Testis (tissue), 2 donors: ENCODE measurements around the gene COBL.

Source experiments
- CTCF ChIP-seq, 3 experiments: fragments of 450-650 bp in 2 of 3; fragments of 200-600 bp in 1 of 3; sonication (generic) in 1 of 3; IDR thresholded peaks; one replicate each; pipeline ENCODE4 v1.5.1; 2016 to 2019; ENCODE audit warnings: antibody characterized with exemption in 3 of 3, mild to moderate bottlenecking in 2 of 3, moderate library complexity in 1 of 3
- POLR2A ChIP-seq: fragments of 450-650 bp; IDR thresholded peaks from one replicate; pipeline ENCODE4 v1.6.1; 2017; ENCODE audit warnings: antibody characterized with exemption, mild to moderate bottlenecking, moderate library complexity

- TF ChIP-seq CTCF (IDR thresholded peaks at IDR 0.05) = no peak
- no peak for TF ChIP-seq POLR2A
These were observed 158.4 kb downstream of the COBL start for GRCh38 chr7:51158211-51158610.
